ENCODE data around the gene SPACA7.

DNA sequence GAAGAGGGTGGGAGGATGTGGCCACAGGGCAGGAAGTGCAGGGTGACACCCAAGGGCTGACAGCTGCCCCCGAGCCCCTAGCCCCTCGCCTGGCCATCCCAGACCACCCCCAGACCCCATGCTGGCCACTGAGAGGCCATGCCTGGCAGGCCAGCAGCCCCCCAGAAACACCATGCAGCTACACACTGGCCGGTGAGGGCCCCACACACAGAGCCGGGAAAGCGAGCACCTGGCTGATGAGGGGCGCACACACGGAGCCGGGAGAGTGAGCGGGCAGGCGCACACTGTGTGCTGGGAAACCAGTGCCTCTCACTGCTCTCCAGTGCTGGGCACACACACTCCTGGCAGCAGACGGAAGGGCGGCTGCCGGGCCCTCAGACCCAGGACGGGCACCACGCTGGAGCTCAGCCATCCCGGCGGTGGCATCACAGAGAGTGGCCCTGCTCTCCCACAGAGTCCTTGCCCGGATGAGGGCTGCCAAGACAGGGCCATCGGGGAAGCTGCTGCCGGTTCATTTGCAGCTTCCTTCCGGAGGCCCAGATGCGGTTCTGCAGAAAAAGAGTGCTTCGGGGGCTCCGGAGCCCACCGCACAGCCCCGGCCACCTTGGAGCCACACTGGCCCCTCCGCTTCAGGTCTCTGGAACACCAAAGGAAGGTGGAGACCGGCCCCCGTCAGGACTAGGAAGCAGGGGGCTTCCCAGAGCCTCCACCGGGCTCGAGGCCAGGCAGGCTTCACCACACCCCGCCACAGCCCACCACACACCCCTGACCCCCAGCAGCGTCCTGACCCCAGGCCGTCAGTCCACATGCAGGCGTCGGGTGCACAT, 76.4 kb downstream of the SPACA7 start:
- TF ChIP-seq, protein P1, sequence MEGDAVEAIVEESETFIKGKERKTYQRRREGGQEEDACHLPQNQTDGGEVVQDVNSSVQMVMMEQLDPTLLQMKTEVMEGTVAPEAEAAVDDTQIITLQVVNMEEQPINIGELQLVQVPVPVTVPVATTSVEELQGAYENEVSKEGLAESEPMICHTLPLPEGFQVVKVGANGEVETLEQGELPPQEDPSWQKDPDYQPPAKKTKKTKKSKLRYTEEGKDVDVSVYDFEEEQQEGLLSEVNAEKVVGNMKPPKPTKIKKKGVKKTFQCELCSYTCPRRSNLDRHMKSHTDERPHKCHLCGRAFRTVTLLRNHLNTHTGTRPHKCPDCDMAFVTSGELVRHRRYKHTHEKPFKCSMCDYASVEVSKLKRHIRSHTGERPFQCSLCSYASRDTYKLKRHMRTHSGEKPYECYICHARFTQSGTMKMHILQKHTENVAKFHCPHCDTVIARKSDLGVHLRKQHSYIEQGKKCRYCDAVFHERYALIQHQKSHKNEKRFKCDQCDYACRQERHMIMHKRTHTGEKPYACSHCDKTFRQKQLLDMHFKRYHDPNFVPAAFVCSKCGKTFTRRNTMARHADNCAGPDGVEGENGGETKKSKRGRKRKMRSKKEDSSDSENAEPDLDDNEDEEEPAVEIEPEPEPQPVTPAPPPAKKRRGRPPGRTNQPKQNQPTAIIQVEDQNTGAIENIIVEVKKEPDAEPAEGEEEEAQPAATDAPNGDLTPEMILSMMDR (IDR thresholded peaks at IDR 0.05) = no peak
- TF ChIP-seq POLR2A (IDR thresholded peaks at IDR 0.05) = no peak
